Choroid plexus epithelial cell (primary cell): Measurements from ENCODE around the gene PRR23E.

ENCODE experiments used
- DNase-seq: peaks from one replicate; pipeline ENCODE4 v3.0.0-alpha.2; 2010; ENCODE audit warnings: low read depth
- H3K4me3 ChIP-seq: 2 replicates; pipeline ENCODE4 v1.5.1; 2011; ENCODE audit warnings: low read depth, mild to moderate bottlenecking, control low read depth, low read length, moderate library complexity
- TF ChIP-seq, protein P1 (sequence below): conservative IDR thresholded peaks from 2 replicates; pipeline ENCODE4 v1.5.1; 2011; ENCODE audit warnings: low read depth, mild to moderate bottlenecking, control low read depth, inconsistent platforms, low read length, moderate library complexity

Gene PRR23E

DNA sequence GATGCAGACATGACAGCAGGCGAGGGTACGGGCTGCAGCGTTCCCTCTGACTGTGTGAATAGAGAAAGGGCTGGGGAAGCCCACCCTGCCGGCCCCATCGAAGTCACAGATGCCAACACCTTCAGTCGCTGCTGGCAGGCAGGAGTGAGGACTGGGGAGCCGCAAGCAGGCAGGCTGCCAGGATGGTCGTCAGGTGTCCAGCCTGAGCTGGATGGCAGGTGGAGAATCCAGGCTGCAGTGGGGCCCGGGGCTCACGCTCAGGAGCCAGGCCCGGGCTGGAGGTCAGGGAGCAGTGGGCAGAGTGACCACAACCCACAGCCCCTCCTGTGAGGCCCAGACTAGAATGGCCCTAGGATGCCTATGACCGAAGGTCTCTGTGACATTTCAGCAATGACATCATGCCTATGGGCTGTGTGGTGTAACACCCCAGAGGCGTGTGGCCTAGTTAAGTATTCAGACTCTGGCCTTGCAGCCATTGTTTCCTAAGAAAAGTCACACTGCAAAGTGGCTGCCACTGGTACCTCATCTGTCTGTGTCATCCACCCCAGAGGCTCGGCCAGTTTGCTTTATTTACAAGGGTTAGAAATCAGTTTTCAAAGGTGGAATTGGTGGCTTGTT, 15.7 kb downstream of the PRR23E start:
- TF ChIP-seq, protein P1, sequence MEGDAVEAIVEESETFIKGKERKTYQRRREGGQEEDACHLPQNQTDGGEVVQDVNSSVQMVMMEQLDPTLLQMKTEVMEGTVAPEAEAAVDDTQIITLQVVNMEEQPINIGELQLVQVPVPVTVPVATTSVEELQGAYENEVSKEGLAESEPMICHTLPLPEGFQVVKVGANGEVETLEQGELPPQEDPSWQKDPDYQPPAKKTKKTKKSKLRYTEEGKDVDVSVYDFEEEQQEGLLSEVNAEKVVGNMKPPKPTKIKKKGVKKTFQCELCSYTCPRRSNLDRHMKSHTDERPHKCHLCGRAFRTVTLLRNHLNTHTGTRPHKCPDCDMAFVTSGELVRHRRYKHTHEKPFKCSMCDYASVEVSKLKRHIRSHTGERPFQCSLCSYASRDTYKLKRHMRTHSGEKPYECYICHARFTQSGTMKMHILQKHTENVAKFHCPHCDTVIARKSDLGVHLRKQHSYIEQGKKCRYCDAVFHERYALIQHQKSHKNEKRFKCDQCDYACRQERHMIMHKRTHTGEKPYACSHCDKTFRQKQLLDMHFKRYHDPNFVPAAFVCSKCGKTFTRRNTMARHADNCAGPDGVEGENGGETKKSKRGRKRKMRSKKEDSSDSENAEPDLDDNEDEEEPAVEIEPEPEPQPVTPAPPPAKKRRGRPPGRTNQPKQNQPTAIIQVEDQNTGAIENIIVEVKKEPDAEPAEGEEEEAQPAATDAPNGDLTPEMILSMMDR = no peak
- no peak overlapping the region for H3K4me3 ChIP-seq
- no peak for DNase-seq

GRCh38 chr3:127209155-127209839, 16.4 kb downstream of the PRR23E start:
- H3K4me3 ChIP-seq = no peak overlapping the region
- TF ChIP-seq, protein P1 = no peak
- DNase-seq = no peak

DNA sequence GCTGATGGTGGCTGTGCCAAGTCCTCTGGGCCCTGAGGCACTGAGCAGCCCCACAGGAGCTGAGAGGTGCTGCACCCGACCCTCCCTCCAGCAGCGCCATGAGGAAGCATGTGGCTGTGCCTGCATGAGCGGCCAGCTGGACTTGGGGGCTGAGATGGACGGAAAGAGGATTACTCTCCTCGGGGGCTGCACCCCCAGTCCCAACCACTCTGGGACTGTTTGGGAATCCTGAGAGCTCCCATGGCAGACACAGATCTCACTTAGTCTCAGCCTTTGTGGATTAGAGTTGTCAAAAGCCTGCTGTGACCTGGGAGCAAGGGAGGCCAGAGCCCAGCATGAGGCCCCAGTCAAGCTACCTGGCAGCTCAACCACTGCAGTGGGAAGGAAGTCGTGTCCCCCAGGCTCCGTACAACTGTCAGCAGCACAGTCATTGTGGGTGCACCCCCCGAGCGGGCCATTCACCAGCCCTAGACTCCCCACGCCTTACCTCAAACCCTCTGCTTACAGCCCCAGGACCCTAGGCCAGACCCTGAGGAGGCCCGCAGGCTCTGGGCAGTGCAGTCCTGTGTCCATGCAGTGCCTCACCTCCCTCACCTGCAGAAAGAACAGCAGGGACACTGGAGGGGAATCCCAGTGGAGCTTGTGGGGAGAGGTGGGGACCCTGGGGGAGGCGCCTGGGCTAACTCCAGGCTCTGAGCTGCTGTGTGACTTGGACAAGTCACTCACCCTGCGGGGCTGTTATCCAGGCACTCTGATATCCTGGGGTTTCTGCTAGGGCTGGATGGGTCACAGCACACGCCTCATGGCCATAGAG, 17.1 kb downstream of the PRR23E start:
- no peak for DNase-seq
- TF ChIP-seq, protein P1 = no peak
- no peak overlapping the region for H3K4me3 ChIP-seq

- TF ChIP-seq, protein P1 = no peak
- no peak overlapping the region for H3K4me3 ChIP-seq
- no peak for DNase-seq
Measured at GRCh38 chr3:127210654-127210943, 17.7 kb downstream of the PRR23E start.

- DNase-seq = no peak
- H3K4me3 ChIP-seq = no peak overlapping the region
- TF ChIP-seq, protein P1 = no peak
Measured at GRCh38 chr3:127211118-127212060, 18.5 kb downstream of the PRR23E start.

- no peak for DNase-seq
- no peak overlapping the region for H3K4me3 ChIP-seq
- TF ChIP-seq, protein P1 = no peak
Measured at GRCh38 chr3:127212231-127212630, 19.3 kb downstream of the PRR23E start.
